Body of pancreas (tissue), 4 donors: Measurements from ENCODE around the gene STXBP1. TPM values are rescaled to one million over a fixed set of nuclear protein-coding genes. Genes with fewer than 3 reads are reported as not detected.

Experiments used
- ATAC-seq: fragments of 150-250 bp; one replicate; pipeline ENCODE4 v1.9.1; 2016
- DNase-seq, 4 donors: peaks; one replicate each; pipeline ENCODE4 v3.0.0-alpha.2; 2019
- H3K27ac ChIP-seq, 4 donors: fragments of 200-600 bp; sonication (generic); 1 replicate in 3 of 4; 2 replicates in 1 of 4; pipeline versions ENCODE4 v1.5.1 to v1.6.1; 2016 to 2019; ENCODE audit warnings: mild to moderate bottlenecking in 1 of 4, mixed read lengths in 1 of 4, moderate library complexity in 1 of 4
- H3K27me3 ChIP-seq, 2 donors: fragments of 200-600 bp; sonication (generic); one replicate each; pipeline ENCODE4 v1.6.0; 2016; ENCODE audit warnings: mild to moderate bottlenecking in 1 of 2
- H3K36me3 ChIP-seq, 2 donors: fragments of 200-600 bp; sonication (generic); replicated peaks in 1 of 2; 2 replicates each; pipeline ENCODE4 v1.5.1; 2016; ENCODE audit warnings: low read depth in 2 of 2; ENCODE audit not compliant: insufficient read depth in 1 of 2
- H3K4me1 ChIP-seq: fragments of 200-600 bp; sonication (generic); one replicate; pipeline ENCODE4 v1.6.0; 2016
- H3K4me3 ChIP-seq, 2 donors: fragments of 200-600 bp; sonication (generic); 1 replicate in 1 of 2; 2 replicates in 1 of 2; pipeline ENCODE4 v1.5.1; 2016 to 2019
- H3K9me3 ChIP-seq, 3 donors: fragments of 200-600 bp; sonication (generic); 1 replicate in 2 of 3; 2 replicates in 1 of 3; pipeline ENCODE4 v1.5.1; 2016
- CTCF ChIP-seq, 7 experiments: fragments of 450-650 bp in 4 of 7; fragments of 200-600 bp in 3 of 7; sonication (generic) in 3 of 7; IDR thresholded peaks; one replicate each; pipeline ENCODE4 v1.5.1; 2016 to 2019; ENCODE audit warnings: antibody characterized with exemption in 7 of 7
- POLR2A ChIP-seq, 3 donors: fragments of 450-650 bp; IDR thresholded peaks; one replicate each; pipeline ENCODE4 v1.6.1; 2016; ENCODE audit warnings: antibody characterized with exemption in 3 of 3, mild to moderate bottlenecking in 2 of 3
- WGBS, 2 donors: methylation state at CpG; one replicate each; pipeline ENCODE4 v1.1.5; 2017; 5-methylcytosine and 5-hydroxymethylcytosine counted together
- intact Hi-C: fragments of 100-400 bp; cut with DNase I; formaldehyde crosslinking; loops from one replicate; pipeline ENCODE4 v1.15.1; 2023
- total RNA-seq, 2 donors: library from RNA; depleted of rRNA; stranded (reverse); fragments of >200 nt; gene quantifications; one replicate each; pipeline ENCODE4 v1.1.0, GENCODE V29; 2016

STXBP1 gene
- total RNA-seq, 2 donors from 2014 or later, result 34.5 to 39.9 TPM

- H3K4me3 ChIP-seq, result no peak within 1 kb of the TSS
- no peaks in the 10 kb centered on the region for H3K27me3 ChIP-seq
- intact Hi-C loops, result no loop called here
- H3K36me3 ChIP-seq, result no peaks in the 10 kb centered on the region
- H3K9me3 ChIP-seq, result no peaks in the 10 kb centered on the region
- no peak within 1 kb of the TSS for H3K27ac ChIP-seq
- WGBS, 2 donors, result 61 to 75% methylated on average over 11 of the region's 11 CpGs
- peaks cover 23% of the 10 kb centered on the region for H3K4me1 ChIP-seq
- no peak for TF ChIP-seq CTCF (IDR thresholded peaks at IDR 0.05)
- no peak for TF ChIP-seq POLR2A (IDR thresholded peaks at IDR 0.05)
- DNase-seq (peak; percentile 45 to 57 (median 54)), ATAC-seq (peak; percentile 68)
These were observed 94.8 kb downstream of the STXBP1 start, which contains the start of gene CFAP157 for GRCh38 chr9:127706836-127707241. CFAP157 (plus strand) TSS chr9:127706988; CDS start chr9:127707032, 44 bp downstream.

- Histone ChIP-seq H3K4me3 (no peak overlapping the region), H3K36me3 (no peaks in the 10 kb centered on the region), H3K4me1 (peaks cover 22% of the 10 kb centered on the region), H3K9me3 (no peaks in the 10 kb centered on the region), H3K27ac (no peak overlapping the region), H3K27me3 (no peaks in the 10 kb centered on the region)
- intact Hi-C loops, result no loop called here
- DNase-seq, result no peak
- 50 to 70% methylated on average over 3 to 5 of the region's 5 CpGs for WGBS, 2 donors
- TF ChIP-seq POLR2A (IDR thresholded peaks at IDR 0.05) (no peak), CTCF (IDR thresholded peaks at IDR 0.05) (no peak)
- no peak for ATAC-seq
These were observed 95.7 kb downstream of the STXBP1 start for GRCh38 chr9:127707766-127708165.

DNA sequence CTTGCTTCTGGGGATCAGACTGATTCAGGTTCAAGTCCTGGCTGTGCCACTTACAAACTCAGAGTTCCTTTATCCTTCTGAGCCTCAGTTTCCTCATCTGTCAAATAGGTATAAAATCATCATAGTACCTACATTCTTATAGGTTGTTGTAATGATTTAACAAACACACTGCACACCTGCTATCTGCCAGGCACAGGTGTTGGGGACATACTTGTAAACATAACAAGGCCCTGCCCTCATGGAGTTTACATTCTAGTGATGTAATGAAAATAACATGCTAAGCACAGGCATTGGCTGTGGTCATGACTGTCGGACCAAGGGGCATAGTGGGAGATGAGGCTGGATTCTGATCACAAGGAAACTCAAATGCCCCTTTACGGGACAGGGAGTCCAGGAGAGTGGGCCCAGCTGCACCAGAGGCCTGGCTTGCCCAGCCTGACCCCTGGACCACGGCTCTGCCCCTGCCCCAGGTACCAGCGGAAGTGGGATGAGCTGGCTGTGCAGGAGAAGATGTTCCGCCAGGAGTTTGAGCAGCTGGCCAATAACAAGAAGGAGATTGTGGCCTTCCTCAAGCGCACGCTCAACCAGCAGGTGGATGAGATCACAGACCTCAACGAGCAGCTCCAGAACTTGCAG is 97.0 kb downstream of the STXBP1 start:
- TF ChIP-seq CTCF (IDR thresholded peaks at IDR 0.05) (no peak), POLR2A (IDR thresholded peaks at IDR 0.05) (no peak)
- DNase-seq, result no peak
- no peak overlapping the region for H3K4me3 ChIP-seq
- 88 to 91% methylated on average over 8 of the region's 8 CpGs for WGBS, 2 donors
- ATAC-seq, result no peak
- intact Hi-C loops, result no loop called here
- no peak overlapping the region for H3K27ac ChIP-seq
- H3K27me3 ChIP-seq, result no peaks in the 10 kb centered on the region
- no peaks in the 10 kb centered on the region for H3K9me3 ChIP-seq
- peaks cover 27% of the 10 kb centered on the region for H3K4me1 ChIP-seq
- H3K36me3 ChIP-seq, result no peaks in the 10 kb centered on the region

- H3K27ac ChIP-seq, result no peak overlapping the region
- no peak for TF ChIP-seq POLR2A (IDR thresholded peaks at IDR 0.05)
- H3K4me3 ChIP-seq, result no peak overlapping the region
- no peaks in the 10 kb centered on the region for H3K36me3 ChIP-seq
- intact Hi-C loops, result no loop called here
- no peak for DNase-seq
- ATAC-seq, result no peak
- no peaks in the 10 kb centered on the region for H3K9me3 ChIP-seq
- H3K4me1 ChIP-seq, result peaks cover 29% of the 10 kb centered on the region
- H3K27me3 ChIP-seq, result no peaks in the 10 kb centered on the region
- 90 to 96% methylated on average over 10 of the region's 10 CpGs for WGBS, 2 donors
These were observed 98.2 kb downstream of the STXBP1 start for GRCh38 chr9:127710204-127710783.

- TF ChIP-seq CTCF (IDR thresholded peaks at IDR 0.05) (no peak), POLR2A (IDR thresholded peaks at IDR 0.05) (no peak)
- ATAC-seq (no peak), DNase-seq (no peak)
- 68 to 100% methylated on average over 1 to 9 of the region's 9 CpGs for WGBS, 2 donors
- H3K36me3 ChIP-seq, result no peaks in the 10 kb centered on the region
- H3K27me3 ChIP-seq, result no peaks in the 10 kb centered on the region
- H3K9me3 ChIP-seq, result no peaks in the 10 kb centered on the region
- intact Hi-C loops, result no loop called here
- no peak overlapping the region for H3K27ac ChIP-seq
- H3K4me1 ChIP-seq, result peaks cover 23% of the 10 kb centered on the region
- H3K4me3 ChIP-seq, result no peak overlapping the region
These were observed 99.2 kb downstream of the STXBP1 start for GRCh38 chr9:127711226-127711701.
